HG03571 (cell line): ENCODE measurements around the gene KRT74.

Source experiments
- ATAC-seq: cut with Tn5 transposase; IDR thresholded peaks from one replicate; pipeline ENCODE4 v1.9.1; 2021; ENCODE audit not compliant: unreplicated experiment

Gene KRT74

DNA sequence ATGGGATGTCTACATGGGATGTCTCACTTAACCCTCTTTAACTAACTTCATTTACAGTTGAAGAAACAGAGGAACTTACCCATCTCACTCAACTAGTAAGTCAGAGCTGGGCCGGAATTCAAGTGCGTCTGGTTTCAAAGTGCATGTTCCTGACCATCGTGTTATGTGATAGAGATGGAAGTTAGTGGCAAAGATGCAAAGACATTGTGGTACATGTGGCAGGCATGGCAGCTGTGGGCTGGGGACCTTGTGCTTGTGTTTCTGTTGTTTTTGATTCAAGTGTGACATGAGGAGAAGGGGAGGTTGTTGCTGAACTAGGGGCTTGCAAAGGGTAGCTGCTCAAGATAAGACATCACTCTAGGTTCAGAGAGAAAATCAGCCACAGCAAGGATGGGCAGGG lies 2.3 kb upstream of the KRT74 start:
- no peak for ATAC-seq

DNA sequence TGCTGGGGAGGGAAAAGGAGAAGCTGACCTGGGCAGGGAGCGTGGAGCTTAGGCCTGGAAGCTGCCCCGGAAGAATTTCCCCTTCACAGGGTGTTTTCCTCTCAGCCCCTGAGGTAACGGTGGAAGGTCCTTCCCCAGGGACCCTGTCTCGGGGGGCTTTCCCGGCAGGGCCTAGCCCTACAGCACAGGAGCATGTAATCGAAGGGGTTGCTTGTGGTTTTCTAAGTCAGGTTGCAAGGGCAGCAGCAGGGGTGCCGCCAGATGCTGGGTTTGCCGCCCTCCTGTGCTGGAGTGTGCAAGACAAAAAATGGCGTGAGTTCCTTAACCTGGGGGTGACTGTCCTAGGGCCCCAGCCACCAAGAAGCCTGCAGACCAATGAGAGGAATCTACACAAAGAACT lies 1.6 kb upstream of the KRT74 start:
- ATAC-seq = no peak

DNA sequence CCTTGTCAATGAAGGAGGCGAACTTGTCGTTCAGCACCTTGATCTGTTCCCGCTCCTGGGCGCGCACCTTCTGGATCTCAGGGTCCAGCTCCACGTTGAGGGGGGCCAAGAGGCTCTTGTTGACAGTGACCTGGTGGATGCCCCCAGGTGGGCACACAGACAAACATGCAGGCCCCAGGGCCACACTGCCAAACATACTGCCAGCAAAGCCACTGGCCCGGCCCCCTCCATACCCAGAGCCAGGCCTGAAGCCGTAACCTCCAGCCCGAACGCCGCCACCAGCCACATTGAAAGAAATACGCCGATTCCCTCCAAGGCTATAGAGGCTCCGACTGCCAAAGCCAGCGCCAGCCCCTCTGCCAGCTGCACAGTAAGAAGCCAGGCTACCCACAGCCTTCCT lies 337 bp downstream of the KRT74 start:
- ATAC-seq = no peak

- no peak for ATAC-seq
Observed at GRCh38 chr12:52570511-52570910, 3.1 kb downstream of the KRT74 start.

GRCh38 chr12:52568111-52568510 lies 5.5 kb downstream of the KRT74 start:
- ATAC-seq = no peak

- ATAC-seq = no peak
Observed at GRCh38 chr12:52566847-52567291, 6.8 kb downstream of the KRT74 start.

DNA sequence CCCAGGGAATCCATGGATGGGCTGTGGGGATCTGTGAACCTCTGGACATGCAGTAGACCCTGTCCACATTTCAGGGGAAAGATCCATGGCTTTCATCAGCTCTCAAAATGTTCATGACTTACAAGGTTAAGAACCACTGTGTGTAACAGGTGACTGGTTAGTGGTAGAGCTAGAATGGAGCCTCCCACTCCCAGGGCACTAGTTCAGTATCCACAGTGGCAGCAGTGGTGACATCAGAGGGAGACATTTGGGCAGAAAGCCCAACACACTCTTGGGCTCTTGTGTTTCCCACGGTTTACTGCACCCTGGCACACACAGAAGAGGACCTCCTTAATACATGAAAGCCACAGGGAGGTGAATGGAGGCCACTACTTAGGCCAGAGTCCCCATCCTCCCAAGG lies 9.1 kb downstream of the KRT74 start:
- ATAC-seq = no peak

DNA sequence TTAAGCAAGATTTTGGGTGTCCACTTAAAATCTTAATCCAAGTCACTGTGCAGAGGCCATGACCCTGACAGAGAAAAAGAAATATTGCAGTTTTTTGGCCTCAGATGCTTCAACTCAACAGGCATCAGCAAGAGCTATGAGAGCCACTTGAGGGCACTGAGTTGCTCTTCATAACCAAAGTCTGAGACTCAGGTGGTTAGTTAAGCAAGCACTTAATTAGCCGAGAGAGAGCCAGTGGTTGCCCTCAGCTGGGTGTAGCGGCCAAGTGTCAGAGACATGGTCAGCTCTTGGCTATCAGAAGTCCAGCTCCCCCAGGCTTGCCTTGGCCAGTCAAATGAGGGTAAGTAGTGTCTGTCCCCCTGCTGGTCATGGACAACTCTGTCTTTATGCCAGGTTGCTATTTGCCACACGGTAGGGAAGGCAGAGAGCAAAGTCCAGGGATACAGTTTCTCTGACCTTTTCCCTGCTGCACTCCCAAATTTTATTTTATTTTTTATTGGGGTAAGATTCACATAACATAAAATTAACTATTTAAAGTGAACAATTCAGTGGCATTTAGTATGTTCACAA lies 11.7 kb downstream of the KRT74 start:
- ATAC-seq = no peak

- ATAC-seq = no peak
Observed at GRCh38 chr12:52559979-52560378, 13.7 kb downstream of the KRT74 start.

DNA sequence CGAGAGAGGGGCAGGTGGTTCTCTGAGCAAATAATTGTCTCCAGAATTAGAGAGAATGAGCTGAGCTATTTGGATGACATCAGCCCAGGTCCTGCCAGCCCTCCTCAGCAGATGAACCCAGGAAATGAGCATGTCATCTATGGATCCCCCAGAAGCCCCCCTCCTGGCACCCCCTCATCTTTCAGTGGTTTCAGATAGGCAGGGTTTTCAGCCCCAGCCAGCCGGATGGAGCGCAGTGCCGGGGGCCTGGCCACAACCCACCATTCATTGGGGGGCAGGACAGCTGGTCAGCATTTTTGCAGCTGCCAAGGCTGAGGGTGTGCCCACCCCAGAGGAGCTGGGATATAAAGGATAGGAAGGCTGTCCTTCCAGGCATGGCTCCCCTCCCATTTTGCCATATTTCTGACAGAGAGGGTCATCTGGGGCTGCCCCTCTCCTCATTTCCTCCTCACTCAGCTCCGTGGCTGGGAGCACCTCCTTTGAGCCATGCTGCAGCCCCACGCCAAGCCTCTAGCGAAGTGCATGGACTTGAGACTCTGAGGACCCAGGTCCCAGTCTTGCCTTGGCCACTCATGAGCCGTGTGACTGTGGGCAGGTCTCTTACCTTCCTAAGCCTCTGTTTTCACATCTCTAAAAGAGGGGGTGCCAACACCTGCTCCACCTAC lies 14.7 kb downstream of the KRT74 start:
- ATAC-seq = no peak

DNA sequence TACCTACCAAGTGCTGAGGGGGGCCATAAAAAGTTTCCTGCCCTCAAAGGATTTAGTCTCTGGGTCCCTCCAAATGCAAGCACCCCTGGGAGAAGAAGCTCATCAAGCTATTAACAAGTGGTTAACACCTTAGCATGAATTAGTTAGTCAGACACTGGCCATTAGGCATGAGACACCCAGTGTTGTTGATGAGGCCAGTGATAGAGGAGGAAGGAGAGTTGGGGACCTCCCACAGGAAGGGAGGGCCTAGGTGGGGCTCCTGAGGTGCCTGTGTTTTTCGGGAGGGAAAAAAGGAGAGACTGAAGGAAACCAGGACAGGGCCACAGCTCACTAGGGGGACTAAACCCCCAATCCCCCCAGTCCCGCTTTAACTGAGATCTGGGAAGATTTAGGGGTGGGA lies 16.2 kb downstream of the KRT74 start:
- ATAC-seq = no peak

- ATAC-seq = no peak
Observed at GRCh38 chr12:52555577-52555976, 18.1 kb downstream of the KRT74 start.

DNA sequence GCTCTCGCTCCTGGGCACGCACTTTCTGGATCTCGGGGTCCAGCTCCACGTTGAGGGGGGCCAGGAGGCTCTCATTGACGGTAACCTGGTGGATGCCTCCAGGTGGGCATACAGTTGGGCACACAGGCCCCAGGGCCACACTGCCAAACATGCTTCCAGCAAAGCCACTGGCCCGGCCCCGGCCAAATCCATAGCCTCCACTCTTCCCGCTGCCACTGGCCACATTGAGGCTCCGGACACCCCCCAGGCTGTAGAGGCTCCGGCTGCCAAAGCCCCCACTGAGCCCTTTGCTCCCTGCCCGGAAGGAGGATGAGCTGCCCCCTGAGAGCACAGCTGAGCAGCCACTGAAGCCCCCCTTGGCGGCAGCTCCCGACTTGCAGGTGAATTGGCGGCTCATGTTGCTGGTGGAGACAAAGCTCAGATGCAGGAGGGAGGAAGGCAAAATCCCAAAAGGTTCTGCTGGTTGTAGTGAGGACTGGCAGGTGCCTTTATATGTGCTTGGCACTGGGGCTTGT lies 20.9 kb downstream of the KRT74 start, which contains the start of gene KRT71:
TSS of gene KRT71 (minus strand) at position 465 of the 515 bp plus-strand sequence. CDS start at position 397, 68 bp downstream.
- ATAC-seq = no peak

DNA sequence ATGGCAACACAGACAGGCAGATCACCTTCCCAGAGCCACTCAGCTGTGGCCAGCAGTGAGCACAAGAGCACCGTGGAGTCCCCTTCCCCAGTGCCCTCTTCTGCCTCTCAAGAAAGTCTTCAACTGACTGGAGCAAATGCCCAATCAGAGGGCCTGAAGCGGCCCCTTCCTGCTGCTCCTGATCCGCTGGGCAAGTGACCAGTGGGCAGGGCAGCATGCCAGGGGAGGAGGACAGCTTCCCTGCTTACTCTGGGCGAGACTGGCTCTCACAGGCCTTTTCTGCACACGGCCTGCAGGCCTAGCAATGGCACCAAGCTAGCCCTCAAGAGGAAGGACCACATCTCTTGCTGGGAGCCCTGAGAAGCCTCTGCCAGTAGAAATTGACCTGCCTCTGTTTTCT lies 21.6 kb downstream of the KRT74 start:
- no peak for ATAC-seq

- ATAC-seq = no peak
Observed at GRCh38 chr12:52551216-52551865, 22.3 kb downstream of the KRT74 start.

DNA sequence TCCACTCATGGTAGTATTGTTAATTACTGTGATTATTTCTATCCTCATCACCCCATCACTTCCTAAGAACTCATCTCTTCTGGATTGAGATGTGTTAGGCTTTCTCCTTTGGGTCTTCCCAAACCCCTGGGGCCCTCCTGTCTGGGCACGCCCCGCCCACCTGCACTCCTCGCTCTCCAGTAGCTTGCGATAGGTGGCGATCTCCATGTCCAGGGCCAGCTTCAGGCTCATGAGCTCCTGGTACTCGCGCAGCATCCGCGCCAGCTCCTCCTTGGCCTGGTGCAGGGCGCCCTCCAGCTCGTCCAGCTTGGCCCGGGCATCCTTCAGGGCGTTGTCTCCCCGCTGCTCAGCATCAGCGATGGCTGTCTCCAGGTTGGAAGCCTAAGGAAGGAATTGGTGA lies 27.5 kb downstream of the KRT74 start:
- no peak for ATAC-seq

- ATAC-seq = no peak
Observed at GRCh38 chr12:52543985-52544883, 29.4 kb downstream of the KRT74 start.

DNA sequence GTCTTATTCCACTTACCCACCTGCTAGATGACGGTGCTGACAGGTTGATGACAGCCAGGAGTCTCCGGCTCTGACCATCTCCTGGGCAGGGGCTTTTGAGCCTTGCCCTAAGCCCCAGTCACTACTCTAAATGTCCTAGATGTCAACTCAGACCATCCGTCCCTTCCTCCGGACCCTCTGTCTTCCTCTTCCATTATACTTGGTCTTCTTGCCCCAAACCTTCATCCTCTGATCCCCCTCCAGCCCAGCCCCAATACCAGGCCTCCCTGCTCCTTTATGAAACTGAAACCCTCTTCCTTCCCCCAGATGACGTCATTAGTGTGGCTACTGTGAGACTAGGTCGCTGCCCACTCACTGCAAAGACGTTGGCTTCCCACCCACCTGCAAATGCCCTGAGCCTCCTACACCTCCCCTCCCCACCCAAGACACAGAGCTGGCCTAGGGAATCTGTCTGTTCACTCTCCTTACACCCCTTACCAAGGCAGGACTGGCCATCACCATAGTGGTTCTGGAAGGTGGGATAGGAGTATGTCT lies 30.8 kb downstream of the KRT74 start:
- no peak for ATAC-seq

DNA sequence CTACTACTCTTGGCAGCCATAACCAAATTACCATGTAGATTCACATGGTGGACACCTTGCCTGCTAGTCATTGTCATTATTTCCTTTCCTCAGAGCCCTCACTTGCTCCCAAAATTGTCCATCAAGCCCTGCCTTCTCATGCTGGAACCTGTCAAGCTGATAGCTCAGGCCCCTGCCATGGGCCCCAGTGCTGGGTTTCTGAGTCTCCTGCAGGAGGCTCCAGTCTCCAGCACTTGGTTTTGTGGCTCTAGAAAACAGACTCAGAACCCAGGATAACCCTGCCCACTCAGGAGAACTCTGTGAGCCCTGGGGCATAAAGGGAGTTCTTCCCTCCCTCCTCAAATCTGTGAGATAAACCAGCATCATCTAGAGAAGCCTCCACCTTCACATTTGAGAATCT lies 31.5 kb downstream of the KRT74 start:
- ATAC-seq = no peak

DNA sequence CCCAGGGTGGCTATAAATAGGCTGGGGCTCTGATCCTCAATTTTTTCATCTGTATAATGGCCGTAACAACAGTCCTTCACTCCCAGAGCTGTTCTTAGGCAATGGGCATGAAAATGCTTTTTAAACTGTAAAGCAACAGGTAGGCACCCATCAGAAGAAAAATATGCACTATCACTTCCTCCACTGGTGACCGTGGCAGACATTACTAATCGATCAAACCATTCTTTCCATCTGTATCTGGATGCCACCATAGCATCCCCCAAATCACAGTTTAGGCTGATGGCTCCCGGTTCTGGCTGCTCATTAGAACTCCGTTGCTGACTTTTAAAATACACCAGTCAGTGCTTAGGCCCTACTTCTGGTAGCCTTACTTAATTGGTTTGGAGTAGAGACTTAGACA lies 31.9 kb downstream of the KRT74 start:
- ATAC-seq = no peak

GRCh38 chr12:52540531-52540930 lies 33.1 kb downstream of the KRT74 start:
- no peak for ATAC-seq
